ENCODE results near the gene CRHR2. TPM values are rescaled to one million over a fixed set of nuclear protein-coding genes. Genes with fewer than 3 reads are reported as not detected.

CRHR2 gene
- not detected in 2 replicates for total RNA-seq

DNA sequence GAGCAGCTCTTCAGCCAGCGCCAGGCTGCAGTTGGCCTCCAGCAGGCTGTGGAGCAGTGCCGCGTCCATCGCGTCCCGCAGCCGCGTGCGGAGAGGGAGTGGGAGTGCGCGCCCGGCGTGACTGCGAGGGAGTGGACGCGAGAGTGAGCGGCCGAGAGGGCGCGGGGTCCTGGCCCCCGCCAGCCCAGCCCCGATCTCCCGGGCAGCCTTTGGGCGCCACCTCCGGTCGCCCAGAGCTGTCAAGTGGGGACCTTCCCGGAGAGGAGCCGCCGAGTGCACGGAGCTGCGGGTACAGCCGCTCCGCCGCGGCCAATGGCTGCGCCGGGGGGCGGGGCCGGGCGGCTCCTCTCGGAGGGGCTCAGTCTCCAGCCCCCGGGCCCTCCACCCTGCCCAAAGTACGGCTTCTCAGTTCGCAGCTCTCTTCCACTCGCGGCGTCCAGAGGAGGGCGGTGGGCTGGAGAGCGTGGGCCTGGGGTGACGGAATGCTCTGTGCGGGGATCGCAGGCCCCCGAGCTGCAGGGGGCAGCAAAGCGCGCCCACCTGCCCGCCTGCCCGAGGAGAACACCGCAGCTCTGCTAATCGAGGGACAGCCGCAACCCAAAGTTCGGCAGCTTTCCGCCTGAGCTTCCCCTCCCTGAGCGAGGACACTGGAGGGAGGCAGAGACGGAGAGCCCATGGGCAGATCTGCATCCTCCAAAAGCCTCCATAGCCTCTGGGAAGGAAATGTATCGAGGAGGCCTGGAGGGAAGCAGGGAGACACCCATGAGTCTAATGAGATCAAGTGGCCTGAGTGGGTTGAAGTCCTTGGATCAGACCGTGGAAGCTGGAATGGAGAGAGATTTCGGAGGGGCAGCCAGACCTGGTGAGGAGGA, at the start of gene CRHR2:
TSS of gene CRHR2 (minus strand) at position 245 of the 872 bp plus-strand sequence. CDS start at position 69, 176 bp downstream.

Other genes starting within 250 kb of the CRHR2 start
- 10.0 and 11.4 TPM in 2 replicates for gene NOD1, start 203.7 kb downstream of the CRHR2 start, total RNA-seq
- 24.6 and 31.6 TPM in 2 replicates for gene GGCT, start 177.6 kb downstream of the CRHR2 start, total RNA-seq
- gene GARS1, start 87.6 kb downstream of the CRHR2 start, total RNA-seq = 257 and 270 TPM in 2 replicates
- 4.5 and 7.0 TPM in 2 replicates for gene INMT, start 69.7 kb upstream of the CRHR2 start, total RNA-seq
- gene MINDY4, start 89.0 kb upstream of the CRHR2 start, total RNA-seq = 14.7 and 17.0 TPM in 2 replicates
- 1.6 and 11.4 TPM in 2 replicates for gene AQP1, start 229.4 kb upstream of the CRHR2 start, total RNA-seq

All from subcutaneous preadipocyte (primary cell).